B cell (primary cell): ENCODE measurements around the gene FUT7.

ENCODE experiments used
- EZH2 ChIP-seq: IDR thresholded peaks from 2 replicates; pipeline ENCODE4 v1.6.1; 2012; ENCODE audit warnings: borderline replicate concordance, low read depth, mild to moderate bottlenecking, moderate library complexity, low read length; ENCODE audit not compliant: insufficient read depth, poor library complexity, severe bottlenecking
- TF ChIP-seq, protein P1 (sequence below): fragments of 200-600 bp; IDR thresholded peaks from one replicate; pipeline ENCODE4 v1.8.0; 2022; ENCODE audit warnings: antibody characterized with exemption, mild to moderate bottlenecking

- TF ChIP-seq, protein P1, sequence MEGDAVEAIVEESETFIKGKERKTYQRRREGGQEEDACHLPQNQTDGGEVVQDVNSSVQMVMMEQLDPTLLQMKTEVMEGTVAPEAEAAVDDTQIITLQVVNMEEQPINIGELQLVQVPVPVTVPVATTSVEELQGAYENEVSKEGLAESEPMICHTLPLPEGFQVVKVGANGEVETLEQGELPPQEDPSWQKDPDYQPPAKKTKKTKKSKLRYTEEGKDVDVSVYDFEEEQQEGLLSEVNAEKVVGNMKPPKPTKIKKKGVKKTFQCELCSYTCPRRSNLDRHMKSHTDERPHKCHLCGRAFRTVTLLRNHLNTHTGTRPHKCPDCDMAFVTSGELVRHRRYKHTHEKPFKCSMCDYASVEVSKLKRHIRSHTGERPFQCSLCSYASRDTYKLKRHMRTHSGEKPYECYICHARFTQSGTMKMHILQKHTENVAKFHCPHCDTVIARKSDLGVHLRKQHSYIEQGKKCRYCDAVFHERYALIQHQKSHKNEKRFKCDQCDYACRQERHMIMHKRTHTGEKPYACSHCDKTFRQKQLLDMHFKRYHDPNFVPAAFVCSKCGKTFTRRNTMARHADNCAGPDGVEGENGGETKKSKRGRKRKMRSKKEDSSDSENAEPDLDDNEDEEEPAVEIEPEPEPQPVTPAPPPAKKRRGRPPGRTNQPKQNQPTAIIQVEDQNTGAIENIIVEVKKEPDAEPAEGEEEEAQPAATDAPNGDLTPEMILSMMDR: no peak
- no peak for TF ChIP-seq EZH2
These were observed 41.5 kb downstream of the FUT7 start for GRCh38 chr9:136990242-136990911.
